ENCODE measurements around the gene POLR3K.

DNA sequence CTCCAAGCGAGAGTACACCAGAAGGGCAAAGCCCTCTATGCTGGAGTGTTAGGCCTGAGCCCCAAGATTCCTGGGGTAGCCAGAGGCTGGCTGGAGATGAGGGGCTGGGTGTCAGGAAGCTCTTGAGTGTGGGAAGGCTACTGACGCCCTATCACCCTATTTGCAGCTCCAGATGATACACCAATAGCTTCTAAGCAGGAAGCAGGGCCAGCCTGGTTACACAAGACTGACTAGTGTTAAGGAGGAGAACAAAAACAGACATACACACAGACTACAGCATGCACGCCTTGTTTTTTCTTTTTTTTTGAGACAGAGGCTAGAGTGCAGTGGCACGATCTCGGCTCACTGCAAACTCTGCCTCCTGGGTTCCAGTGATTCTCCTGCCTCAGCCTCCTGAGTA, 15.9 kb downstream of the POLR3K start:
- TF ChIP-seq, protein P1, sequence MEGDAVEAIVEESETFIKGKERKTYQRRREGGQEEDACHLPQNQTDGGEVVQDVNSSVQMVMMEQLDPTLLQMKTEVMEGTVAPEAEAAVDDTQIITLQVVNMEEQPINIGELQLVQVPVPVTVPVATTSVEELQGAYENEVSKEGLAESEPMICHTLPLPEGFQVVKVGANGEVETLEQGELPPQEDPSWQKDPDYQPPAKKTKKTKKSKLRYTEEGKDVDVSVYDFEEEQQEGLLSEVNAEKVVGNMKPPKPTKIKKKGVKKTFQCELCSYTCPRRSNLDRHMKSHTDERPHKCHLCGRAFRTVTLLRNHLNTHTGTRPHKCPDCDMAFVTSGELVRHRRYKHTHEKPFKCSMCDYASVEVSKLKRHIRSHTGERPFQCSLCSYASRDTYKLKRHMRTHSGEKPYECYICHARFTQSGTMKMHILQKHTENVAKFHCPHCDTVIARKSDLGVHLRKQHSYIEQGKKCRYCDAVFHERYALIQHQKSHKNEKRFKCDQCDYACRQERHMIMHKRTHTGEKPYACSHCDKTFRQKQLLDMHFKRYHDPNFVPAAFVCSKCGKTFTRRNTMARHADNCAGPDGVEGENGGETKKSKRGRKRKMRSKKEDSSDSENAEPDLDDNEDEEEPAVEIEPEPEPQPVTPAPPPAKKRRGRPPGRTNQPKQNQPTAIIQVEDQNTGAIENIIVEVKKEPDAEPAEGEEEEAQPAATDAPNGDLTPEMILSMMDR (IDR thresholded peaks at IDR 0.05; ENCODE audit: low read depth, low read length, missing input control) = no peak
- TF ChIP-seq, protein P2, sequence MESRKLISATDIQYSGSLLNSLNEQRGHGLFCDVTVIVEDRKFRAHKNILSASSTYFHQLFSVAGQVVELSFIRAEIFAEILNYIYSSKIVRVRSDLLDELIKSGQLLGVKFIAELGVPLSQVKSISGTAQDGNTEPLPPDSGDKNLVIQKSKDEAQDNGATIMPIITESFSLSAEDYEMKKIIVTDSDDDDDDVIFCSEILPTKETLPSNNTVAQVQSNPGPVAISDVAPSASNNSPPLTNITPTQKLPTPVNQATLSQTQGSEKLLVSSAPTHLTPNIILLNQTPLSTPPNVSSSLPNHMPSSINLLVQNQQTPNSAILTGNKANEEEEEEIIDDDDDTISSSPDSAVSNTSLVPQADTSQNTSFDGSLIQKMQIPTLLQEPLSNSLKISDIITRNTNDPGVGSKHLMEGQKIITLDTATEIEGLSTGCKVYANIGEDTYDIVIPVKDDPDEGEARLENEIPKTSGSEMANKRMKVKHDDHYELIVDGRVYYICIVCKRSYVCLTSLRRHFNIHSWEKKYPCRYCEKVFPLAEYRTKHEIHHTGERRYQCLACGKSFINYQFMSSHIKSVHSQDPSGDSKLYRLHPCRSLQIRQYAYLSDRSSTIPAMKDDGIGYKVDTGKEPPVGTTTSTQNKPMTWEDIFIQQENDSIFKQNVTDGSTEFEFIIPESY (IDR thresholded peaks at IDR 0.05) = no peak
- TF ChIP-seq, protein P3, sequence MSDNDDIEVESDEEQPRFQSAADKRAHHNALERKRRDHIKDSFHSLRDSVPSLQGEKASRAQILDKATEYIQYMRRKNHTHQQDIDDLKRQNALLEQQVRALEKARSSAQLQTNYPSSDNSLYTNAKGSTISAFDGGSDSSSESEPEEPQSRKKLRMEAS (IDR thresholded peaks at IDR 0.05) = no peak
- no peak for TF ChIP-seq SP1 (IDR thresholded peaks at IDR 0.05)
- TF ChIP-seq TAF1 (conservative IDR thresholded peaks at IDR 0.05) = no peak
- TF ChIP-seq EGR1 (IDR thresholded peaks at IDR 0.05; ENCODE audit: low read depth in 2 of 2) = no peak
- no peak for TF ChIP-seq YY1 (IDR thresholded peaks at IDR 0.05)
- TF ChIP-seq GABPA (IDR thresholded peaks at IDR 0.05 in 1 of 2, conservative IDR thresholded peaks at IDR 0.05 in 1 of 2) = no peak
- TF ChIP-seq, protein P4, sequence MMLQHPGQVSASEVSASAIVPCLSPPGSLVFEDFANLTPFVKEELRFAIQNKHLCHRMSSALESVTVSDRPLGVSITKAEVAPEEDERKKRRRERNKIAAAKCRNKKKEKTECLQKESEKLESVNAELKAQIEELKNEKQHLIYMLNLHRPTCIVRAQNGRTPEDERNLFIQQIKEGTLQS (IDR thresholded peaks at IDR 0.05) = no peak
- no peak for TF ChIP-seq RAD21 (IDR thresholded peaks at IDR 0.05)
- no peak for TF ChIP-seq RXRA (IDR thresholded peaks at IDR 0.05)

Measured in liver (tissue), 3 donors.